MV-4-11 (cell line): ENCODE measurements around the gene AUTS2.

Experiments
- DNase-seq: peaks from one replicate; lab custom pipeline; 2025; lab: John Stamatoyannopoulos, UW

AUTS2 gene

GRCh38 chr7:69939317-69939716 is 341.0 kb downstream of the AUTS2 start:
- no peak for DNase-seq

GRCh38 chr7:69941077-69941651 is 342.9 kb downstream of the AUTS2 start:
- no peak for DNase-seq

DNA sequence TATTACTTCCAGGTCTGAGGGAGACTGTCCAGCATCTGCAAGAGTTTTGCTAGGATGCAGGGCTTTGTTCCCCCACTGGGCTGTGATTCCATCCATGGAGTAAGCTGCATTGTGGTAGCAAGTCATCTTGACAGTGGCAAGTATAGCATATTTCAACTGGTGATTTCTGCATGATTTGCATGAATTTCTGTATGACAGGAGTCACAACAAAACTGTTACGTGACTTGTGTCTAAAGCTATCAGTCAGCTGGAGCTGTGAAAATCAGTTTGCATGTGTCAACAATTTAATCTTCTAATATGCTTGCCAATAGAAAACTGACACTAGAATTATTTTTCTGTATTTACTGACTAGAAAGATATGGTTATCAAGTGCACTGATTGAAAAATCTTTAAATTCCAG is 344.3 kb downstream of the AUTS2 start:
- DNase-seq, result no peak

DNA sequence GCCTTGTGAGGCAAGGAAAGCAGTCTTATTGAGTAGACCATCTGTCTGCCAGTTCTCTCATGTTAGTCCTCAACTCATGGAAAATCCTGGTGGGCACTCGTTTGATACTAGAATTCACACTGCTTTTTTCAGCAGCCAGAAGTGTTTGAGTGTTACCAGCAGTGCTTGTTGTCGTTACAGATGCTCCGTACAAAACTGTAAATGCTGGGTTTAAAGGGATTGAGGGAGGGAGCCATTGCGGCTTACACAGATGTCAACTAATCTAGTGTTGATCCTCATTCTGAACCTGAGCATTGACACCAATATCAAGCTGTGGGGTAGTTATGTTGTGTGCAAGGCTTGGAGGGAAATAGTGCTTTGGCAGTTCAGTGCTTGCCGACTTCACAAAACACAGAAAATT is 348.6 kb downstream of the AUTS2 start:
- DNase-seq, result no peak

GRCh38 chr7:69947998-69948397 is 349.7 kb downstream of the AUTS2 start:
- DNase-seq, result no peak

DNA sequence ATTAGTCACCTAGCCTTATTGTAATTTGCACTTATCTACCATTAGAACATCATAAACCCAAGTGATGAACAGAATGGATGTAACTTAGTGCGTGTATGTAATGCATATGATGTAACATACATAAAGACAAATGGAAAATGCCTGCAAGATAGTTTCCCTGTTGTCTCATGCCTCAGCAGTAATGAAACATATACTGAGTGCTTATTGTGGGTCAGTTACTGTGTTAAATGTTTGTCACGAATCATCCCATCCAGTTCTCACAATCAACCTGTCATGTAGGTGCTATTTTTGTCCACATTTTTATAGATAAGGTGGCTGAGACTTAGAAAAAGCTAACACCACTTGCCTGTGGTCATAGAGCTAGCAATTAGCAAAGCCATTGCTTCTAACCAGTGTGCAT is 350.8 kb downstream of the AUTS2 start:
- DNase-seq, result no peak

DNA sequence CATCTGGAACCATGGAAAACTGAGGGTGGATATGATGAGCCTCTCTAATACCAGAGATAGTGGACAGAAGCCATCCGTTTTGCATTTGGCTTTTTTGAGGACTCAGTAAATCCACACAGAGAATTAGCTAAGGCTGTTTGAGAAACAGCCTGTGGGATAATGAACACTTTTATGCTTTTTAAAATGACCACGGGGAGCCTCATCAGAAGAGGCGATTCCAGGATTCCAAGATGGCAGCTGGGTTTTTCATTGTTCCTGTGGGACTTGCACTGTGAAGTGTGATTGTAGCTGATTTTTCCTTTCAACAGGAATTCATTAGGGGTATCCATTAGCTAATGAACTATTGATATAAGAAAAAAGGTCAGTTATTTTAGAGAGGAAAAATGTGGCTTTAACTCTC is 353.2 kb downstream of the AUTS2 start:
- DNase-seq, result no peak

DNA sequence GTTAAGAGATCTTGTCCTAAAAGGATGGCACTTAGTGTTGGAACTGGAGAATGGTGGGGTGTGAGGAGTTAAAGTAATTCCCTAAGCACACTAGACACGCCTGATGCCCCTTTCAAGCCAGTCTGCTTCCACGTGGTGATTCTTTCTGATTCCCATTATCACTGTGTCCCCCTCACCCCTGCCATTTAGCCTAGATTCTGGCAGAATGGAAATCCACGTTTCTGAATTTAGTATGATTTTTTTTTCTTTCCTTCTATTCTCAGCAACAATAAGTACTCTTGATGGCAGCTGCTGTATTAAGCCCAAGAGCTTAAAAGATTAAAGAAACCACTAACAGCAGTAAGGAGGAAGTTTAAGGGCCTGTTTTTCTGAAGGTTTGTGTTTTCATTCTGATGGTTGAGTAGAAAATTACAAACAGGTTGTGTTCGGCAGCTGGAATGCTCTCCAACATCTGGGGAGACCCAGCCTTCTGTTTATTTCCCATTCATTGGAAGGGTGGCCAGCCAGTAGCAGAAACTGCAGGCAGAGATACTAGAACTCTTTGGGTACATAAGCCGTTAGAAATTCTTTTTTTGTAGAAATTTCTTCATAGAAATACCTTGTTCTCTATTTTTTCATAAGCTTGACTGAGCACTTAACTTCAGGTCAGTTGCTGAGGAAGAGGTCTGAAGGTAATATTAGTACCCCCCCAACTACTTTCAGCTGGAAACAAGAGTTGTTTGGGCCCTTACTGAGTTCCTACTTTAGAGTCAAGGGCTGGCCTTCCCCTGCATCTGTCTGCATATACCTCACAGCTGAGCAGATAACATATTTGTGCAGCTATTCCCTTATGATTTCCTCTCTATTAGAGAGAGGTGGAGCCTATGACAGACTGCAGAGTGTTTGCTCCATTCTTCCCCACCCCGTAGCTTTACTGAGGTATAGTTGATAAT is 355.1 kb downstream of the AUTS2 start:
- DNase-seq, result peak; percentile 35

- no peak for DNase-seq
Observed at GRCh38 chr7:69956541-69956940, 358.3 kb downstream of the AUTS2 start.

DNA sequence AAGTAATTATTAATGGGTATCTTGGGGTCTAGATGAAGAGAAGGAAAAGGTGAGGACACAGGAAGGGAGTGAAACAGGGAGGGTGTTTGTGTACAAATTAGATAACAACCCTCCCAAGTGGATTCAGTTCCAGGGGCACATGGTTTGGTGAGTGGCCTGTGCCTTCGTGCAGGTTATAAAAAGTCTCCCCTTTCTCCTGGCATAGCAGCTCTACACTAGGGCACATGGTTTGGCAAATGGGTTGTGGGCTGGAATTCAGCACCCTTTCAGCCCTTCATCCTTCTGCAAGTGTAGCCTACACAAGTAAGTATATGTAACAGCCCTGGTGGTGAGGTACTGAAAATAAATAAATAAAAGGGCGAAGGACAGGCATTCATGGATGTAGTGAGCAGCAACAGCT is 359.4 kb downstream of the AUTS2 start:
- no peak for DNase-seq

- no peak for DNase-seq
Observed at GRCh38 chr7:69959789-69960499, 361.7 kb downstream of the AUTS2 start.

- no peak for DNase-seq
Observed at GRCh38 chr7:69961436-69961835, 363.2 kb downstream of the AUTS2 start.

DNA sequence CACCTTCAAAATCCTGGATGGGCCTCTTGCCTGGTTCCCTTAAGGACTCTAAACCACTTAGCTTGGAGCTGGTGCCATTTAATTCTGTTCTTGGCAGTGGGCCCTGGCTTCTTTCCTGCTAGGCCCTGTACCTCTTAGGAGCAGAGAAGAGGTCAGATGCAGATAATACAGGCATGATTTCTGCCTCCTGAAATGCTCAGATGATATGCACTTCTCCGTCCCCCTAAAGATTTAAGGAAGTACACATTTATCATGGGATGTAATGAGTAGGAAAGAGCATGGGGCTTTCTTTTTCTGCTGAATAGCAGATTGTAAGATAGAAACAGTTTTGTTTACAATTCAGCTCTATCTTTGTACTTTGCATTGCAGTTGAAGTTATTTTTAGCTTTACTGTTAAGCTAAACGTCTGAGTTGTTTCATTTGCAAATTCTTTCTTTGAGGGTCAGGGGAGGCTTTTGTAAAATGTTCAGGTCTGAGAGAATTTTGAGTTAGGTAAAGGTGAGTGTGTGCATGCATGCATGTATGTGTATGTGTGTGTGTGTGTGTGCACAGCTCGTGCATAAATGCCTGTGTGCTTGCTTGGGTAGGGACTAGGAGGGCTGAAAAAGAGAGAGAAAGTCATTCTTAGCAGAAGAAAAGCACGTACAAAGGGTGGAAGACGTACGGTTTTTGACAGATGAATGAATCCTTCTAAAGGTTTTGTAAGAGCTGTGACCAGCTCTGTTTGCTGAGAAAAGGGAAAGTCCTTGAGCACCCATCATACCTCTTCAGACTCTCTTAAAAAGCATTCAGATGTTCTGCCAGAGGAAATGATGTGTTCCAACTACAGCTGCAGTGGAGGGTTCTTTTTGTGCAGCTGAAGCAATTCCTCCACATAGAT is 364.2 kb downstream of the AUTS2 start:
- DNase-seq, result no peak

GRCh38 chr7:69963393-69963792 is 365.1 kb downstream of the AUTS2 start:
- DNase-seq, result no peak

DNA sequence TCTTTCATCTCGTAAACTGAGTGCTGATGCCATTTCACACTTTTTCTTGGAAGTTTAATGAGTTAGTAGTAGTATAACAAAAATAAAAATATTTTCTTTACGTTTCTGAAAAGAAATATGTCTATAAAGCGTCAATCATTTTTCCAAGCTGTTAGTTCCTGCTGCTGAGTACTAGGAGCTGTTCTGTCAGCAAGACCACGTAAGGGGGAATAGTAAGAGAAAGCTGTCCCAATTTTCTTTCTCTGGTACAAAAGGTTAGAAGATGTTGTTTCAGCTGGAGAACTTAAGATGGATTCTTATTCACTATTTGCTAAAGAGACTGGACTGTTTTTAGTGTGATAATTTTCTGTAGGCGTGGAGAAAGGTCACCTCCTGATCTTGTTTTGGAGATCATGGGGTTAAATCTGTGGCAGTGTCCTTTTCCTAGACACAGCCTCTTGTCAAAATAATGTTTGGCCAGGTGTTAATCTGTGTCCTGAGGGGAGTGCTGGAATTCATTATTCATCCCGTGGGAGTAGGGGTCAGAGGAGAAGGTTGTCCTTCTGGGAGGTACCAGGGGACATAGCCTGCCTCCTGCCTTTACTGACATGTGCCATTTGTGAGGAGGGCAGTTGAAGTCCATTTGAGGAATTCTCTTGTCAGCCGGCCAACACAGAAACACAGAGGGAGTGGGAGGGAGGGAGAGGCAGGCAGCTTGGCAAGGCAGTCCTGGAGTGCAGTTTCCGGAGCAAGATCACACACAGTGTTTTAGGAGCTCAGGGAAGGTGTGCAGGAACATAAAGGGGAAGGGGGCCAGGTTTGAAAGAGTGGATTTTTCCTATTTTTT is 368.7 kb downstream of the AUTS2 start:
- no peak for DNase-seq

DNA sequence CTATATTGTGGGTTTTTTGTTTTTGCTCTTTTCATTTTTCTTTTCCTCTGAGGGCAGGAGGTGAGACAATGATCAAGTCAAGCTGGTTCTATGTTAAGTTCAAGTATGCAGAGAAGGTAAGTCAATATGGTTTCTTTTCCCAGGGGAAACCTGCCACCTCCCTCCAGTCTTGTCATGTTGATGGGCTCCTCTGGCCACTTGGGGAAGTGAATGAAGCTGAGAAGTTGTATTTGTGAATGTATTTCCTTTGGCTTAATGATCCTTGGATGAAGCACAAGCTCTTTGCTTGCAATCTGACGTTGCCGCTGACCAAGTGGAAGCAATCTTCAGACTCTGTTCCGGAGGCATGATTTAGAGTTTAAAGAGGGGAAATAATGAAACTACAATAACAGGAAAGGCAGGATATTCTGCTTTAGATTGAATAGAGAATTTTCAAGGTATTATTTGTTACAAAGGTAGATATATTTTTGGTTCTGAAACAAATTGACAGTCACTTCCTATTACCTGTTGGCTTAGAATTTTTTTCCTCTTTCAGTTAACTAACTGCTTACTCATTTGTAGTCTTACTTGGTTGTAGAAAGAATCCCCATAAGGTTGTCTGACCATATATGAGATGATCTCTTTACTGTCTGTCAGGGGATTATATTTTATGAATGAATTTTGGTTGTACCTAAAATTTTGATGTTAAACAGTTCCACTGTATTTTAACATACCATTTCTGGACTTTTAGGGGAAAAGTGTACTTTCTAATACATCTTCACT is 369.6 kb downstream of the AUTS2 start:
- no peak for DNase-seq

DNA sequence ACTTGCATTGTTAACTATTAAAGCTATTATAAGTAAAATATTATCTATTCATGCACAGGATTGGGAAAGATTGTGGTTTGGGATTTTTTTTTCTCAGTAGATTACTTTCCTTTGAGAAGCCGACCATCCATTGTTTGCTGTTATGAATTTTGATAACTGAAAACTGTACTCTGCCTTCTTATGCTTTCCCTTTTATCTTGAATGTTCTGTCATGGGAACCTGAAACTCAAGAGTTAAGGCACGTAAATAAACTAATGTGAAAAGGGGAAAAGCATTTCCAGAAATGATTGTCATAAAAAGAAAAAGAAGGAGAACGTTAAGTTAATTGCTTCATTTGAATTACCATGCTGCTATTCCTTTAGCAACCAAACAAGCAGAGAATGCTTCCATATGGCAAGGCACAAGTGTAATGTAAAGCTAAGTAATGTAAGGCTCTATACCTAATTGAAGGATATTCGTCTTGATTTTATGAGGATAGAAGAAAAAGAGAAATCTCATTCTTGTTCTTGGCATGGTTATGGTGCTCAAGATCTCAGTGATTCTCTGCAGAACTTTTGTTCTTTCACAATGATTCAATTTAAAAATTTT is 370.8 kb downstream of the AUTS2 start:
- DNase-seq, result no peak

DNA sequence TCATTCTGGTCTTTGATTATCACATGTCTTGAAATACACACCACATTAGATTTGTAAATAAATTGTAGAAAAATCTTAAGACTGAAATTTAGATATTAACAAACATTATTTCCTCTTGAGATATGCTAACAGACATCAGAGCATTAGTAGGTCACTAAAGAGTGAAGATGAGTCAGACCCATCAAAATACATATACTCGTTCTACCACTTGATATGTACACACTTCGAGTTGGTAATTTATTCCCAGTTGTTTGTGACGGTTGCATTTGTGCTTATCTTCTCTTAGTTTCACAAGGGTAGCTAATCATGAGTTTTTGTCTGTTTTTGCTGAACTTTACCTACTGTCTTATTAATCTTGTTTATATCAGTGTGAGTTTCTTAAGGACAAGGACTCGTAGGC is 383.4 kb downstream of the AUTS2 start:
- DNase-seq, result no peak

GRCh38 chr7:69982197-69982596 is 383.9 kb downstream of the AUTS2 start:
- no peak for DNase-seq

DNA sequence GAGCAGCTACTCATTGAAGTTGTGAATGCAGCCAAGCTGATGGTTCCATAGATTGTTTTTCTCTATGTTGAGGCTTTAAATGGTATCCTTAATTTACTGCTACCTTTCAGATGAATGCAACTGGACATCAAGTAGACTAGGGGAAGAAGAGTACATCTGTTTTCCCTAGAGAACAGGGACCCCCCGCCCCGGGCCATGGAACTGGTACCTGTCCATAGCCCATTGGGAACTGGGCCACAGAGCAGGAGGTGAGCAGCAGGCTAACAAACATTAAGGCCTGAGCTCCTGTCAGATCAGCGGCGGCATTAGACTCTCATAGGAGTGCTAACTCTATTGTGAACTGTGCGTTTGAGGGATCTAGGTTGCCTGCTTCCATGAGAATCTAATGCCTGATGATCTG is 391.3 kb downstream of the AUTS2 start:
- no peak for DNase-seq
